ENCODE results near the gene TBL2. TPM values are rescaled to one million over a fixed set of nuclear protein-coding genes. Genes with fewer than 3 reads are reported as not detected.

The TBL2 gene
- total and polyA plus RNA-seq, 2 of the 4 experiments (the other 2 are of a cell fraction): 72.6 to 94.1 TPM

DNA sequence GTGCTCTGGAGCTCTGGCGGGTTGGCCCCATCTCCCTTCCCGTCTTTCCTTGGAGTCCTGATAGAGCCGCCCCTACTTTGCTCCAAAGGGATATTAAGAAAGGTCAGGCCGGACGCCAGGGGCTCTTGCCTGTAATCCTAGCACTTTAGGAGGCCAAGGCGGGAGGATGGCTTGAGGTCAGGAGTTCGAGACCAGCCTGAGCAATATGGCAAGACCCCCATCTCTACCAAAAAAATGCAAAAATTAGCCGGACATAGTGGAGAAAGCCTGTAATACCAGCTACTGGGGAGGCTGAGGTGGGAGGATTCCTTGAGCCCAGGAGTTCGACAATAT lies 46.3 kb upstream of the TBL2 start:
- H3K23ac ChIP-seq (ENCODE audit: low read depth, low read length): no peak overlapping the region
- H4K5ac ChIP-seq (ENCODE audit: low read depth, low read length): no peak overlapping the region
- H4K20me1 ChIP-seq (ENCODE audit: insufficient read depth, low read length): no peaks in the 10 kb centered on the region
- no peak overlapping the region for H3K27ac ChIP-seq (ENCODE audit: insufficient read depth, low read length)
- H3K27me3 ChIP-seq (ENCODE audit: control insufficient read depth, insufficient read depth, low read length): peaks cover 71% of the 10 kb centered on the region
- H4K91ac ChIP-seq (ENCODE audit: insufficient read depth, low read depth, low read length): no peak overlapping the region
- no peak overlapping the region for H3K9ac ChIP-seq (ENCODE audit: low read depth, low read length)
- no peak overlapping the region for H2AK5ac ChIP-seq (ENCODE audit: low read depth, low read length)
- BruUV-seq (replicated peaks): no TSS peak
- no peaks in the 10 kb centered on the region for H3K36me3 ChIP-seq (ENCODE audit: control insufficient read depth, insufficient read depth, low read length)
- ATAC-seq (ENCODE audit: low read depth) (no peak), DNase-seq (no peak)
- no peak overlapping the region for H2BK120ac ChIP-seq (ENCODE audit: low read depth, low read length)
- no peak overlapping the region for H3K4me3 ChIP-seq (ENCODE audit: insufficient read depth, low read depth, low read length)
- no peak overlapping the region for H2BK15ac ChIP-seq (ENCODE audit: low read depth, low read length)
- no peaks in the 10 kb centered on the region for H3K9me1 ChIP-seq (ENCODE audit: insufficient read depth, low read length)
- no peaks in the 10 kb centered on the region for H3K79me1 ChIP-seq (ENCODE audit: low read depth in 1 of 2, low read length in 2 of 2)
- no peak overlapping the region for H2BK5ac ChIP-seq (ENCODE audit: low read depth, low read length, poor library complexity, severe bottlenecking)
- H3K4me2 ChIP-seq (ENCODE audit: low read depth, low read length): no peak overlapping the region; the same call in 1 of the 2 replicates
- POLR2A ChIA-PET (ENCODE audit: unreplicated experiment): no interaction called here
- no peak overlapping the region for H2AK9ac ChIP-seq (replicated peaks; ENCODE audit: low read depth, low read length, poor library complexity)
- H3K14ac ChIP-seq (replicated peaks; ENCODE audit: low read depth, low read length): no peak overlapping the region
- no peak overlapping the region for H3K4ac ChIP-seq (ENCODE audit: low read depth, low read length)
- H3K56ac ChIP-seq (ENCODE audit: extremely low read depth, insufficient read depth, low read length): no peak overlapping the region
- no peak overlapping the region for H2BK20ac ChIP-seq (ENCODE audit: low read depth, low read length)
- 8% methylated on average over 2 of the region's 9 CpGs; no CpG with 5 or more reads in 1 of the 2 experiments for WGBS, 2 experiments (ENCODE audit: extremely low coverage in 2 of 2, insufficient read length in 1 of 2)
- TF ChIP-seq FOS (IDR thresholded peaks at IDR 0.05; ENCODE audit: low read depth, low read length) (no peak), RAD21 (IDR thresholded peaks at IDR 0.05; ENCODE audit: low read length) (no peak), ELK1 (IDR thresholded peaks at IDR 0.05; ENCODE audit: borderline replicate concordance, low read depth, low read length) (no peak), RCOR1 (IDR thresholded peaks at IDR 0.05; ENCODE audit: insufficient replicate concordance, low read length) (no peak), CHD1 (IDR thresholded peaks at IDR 0.05; ENCODE audit: low read depth, low read length) (no peak), USF2 (IDR thresholded peaks at IDR 0.05; ENCODE audit: low read depth, low read length) (no peak), CEBPB (IDR thresholded peaks at IDR 0.05; ENCODE audit: low read depth, low read length) (no peak)
- peaks cover 5% of the 10 kb centered on the region; the same call in 1 of the 2 replicates for H3K4me1 ChIP-seq (ENCODE audit: control insufficient read depth, insufficient read depth, low read length)
- H3K9me3 ChIP-seq (ENCODE audit: control insufficient read depth, insufficient read depth, low read length): no peaks in the 10 kb centered on the region
- H3K18ac ChIP-seq (ENCODE audit: low read depth, low read length): no peak overlapping the region
- CTCF ChIA-PET: interaction anchor here (1.1 kb wide), 1 partner anchor 101 kb away, joined by 3 read pairs; no protein-coding TSS in a partner anchor
- in situ Hi-C loops (cut with MboI; ENCODE audit: low sequenced_read_pairs) (no loop called here), dilution Hi-C loops (cut with HindIII; ENCODE audit: low sequenced_read_pairs, unreplicated experiment) (no loop called here), intact Hi-C loops (cut with micrococcal nuclease) (loop anchor here (5.0 kb wide), 1 partner anchor 43 kb away; the partner anchor contains the start of gene VPS37D)
- no peak overlapping the region for H2AFZ ChIP-seq (replicated peaks; ENCODE audit: low read length, poor library complexity)
- no peak overlapping the region for H4K8ac ChIP-seq (ENCODE audit: low read depth in 2 of 2, low read length in 2 of 2)

Measured in IMR-90 (cell line).